Suprapubic skin (tissue), 4 donors: ENCODE data around the gene MYOM3.

Experiments
- CTCF ChIP-seq, 2 donors: fragments of 200-600 bp in 1 of 2; fragments of 450-650 bp in 1 of 2; sonication (generic) in 1 of 2; IDR thresholded peaks; one replicate each; pipeline ENCODE4 v1.5.1; 2016 to 2019; ENCODE audit warnings: antibody characterized with exemption in 2 of 2, mild to moderate bottlenecking in 1 of 2, moderate library complexity in 1 of 2
- EP300 ChIP-seq: sonication (generic); formaldehyde crosslinking; IDR thresholded peaks from one replicate; pipeline ENCODE4 v1.6.1; 2017; ENCODE audit warnings: antibody characterized with exemption
- POLR2A ChIP-seq, 2 donors: fragments of 450-650 bp; IDR thresholded peaks; one replicate each; pipeline ENCODE4 v1.6.1; 2017; ENCODE audit warnings: antibody characterized with exemption in 2 of 2, mild to moderate bottlenecking in 2 of 2, moderate library complexity in 2 of 2
- POLR2AphosphoS5 ChIP-seq, 3 donors: sonication (generic); formaldehyde crosslinking; IDR thresholded peaks; one replicate each; pipeline ENCODE4 v1.6.1; 2017; ENCODE audit warnings: antibody characterized with exemption in 3 of 3

- TF ChIP-seq CTCF (IDR thresholded peaks at IDR 0.05) (no peak), POLR2A (IDR thresholded peaks at IDR 0.05) (no peak), EP300 (no peak), POLR2AphosphoS5 (IDR thresholded peaks at IDR 0.05) (no peak)
Measured at GRCh38 chr1:24096739-24097103, 15.2 kb downstream of the MYOM3 start.
